IgD-negative memory B cell (primary cell): ENCODE data around the gene LBH. TPM values are rescaled to one million over a fixed set of nuclear protein-coding genes. Genes with fewer than 3 reads are reported as not detected.

Experiments
- H3K27ac Mint-ChIP-seq, 3 donors: one replicate each; pipeline ENCODE4 v1.8.0; 2020 to 2022; ENCODE audit warnings: mild to moderate bottlenecking in 3 of 3, mixed read lengths in 3 of 3, moderate library complexity in 1 of 3
- H3K27me3 Mint-ChIP-seq: one replicate; pipeline ENCODE4 v1.8.0; 2021; ENCODE audit warnings: mixed read lengths
- H3K36me3 Mint-ChIP-seq: one replicate; pipeline ENCODE4 v1.8.0; 2020; ENCODE audit warnings: mild to moderate bottlenecking, mixed read lengths
- H3K4me1 Mint-ChIP-seq, 3 donors: one replicate each; pipeline ENCODE4 v1.8.0; 2020 to 2022; ENCODE audit warnings: mixed read lengths in 3 of 3, mild to moderate bottlenecking in 1 of 3
- H3K4me3 Mint-ChIP-seq, 4 donors: one replicate each; pipeline ENCODE4 v1.8.0; 2020 to 2022; ENCODE audit warnings: mild to moderate bottlenecking in 4 of 4, mixed read lengths in 4 of 4, moderate library complexity in 3 of 4
- H3K9me3 Mint-ChIP-seq, 3 donors: one replicate each; pipeline ENCODE4 v1.8.0; 2020 to 2021; ENCODE audit warnings: mixed read lengths in 3 of 3, mild to moderate bottlenecking in 1 of 3
- polyA plus RNA-seq: library from polyadenylated mRNA; unstranded; fragments of 300-500 nt; fragmentation: Illumina TruSeq; gene quantifications from one replicate; pipeline ENCODE4 v1.2.3, GENCODE V29; 2021

LBH gene
- polyA plus RNA-seq, 1 donor from 2014 or later, result 163 TPM

DNA sequence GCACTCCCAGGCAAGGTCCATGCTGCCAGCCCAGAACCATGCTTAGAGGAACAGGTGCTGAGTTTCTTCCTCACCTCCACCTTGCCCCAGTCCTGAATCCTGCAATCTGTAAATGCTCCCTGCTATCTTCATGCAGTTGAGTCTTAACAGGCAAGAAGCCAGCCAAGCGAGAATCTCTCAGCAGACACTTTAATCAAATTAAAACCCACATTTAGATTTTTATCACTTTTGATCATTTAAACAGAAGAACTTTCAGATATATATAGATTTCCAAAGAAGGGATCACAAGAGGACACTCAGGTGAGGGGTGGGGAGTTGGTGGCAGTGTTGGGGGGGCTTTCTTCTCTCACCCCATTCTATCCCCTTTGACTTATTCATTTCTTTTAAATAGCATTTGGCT, 25.9 kb upstream of the LBH start:
- no peak overlapping the region for H3K4me3 Mint-ChIP-seq
- no peak overlapping the region for H3K27ac Mint-ChIP-seq
- H3K4me1 Mint-ChIP-seq, result peaks cover 6 to 14% (median 12%) of the 10 kb centered on the region in 3 donors
- H3K36me3 Mint-ChIP-seq, result no peaks in the 10 kb centered on the region
- peaks cover 4% of the 10 kb centered on the region for H3K27me3 Mint-ChIP-seq
- no peaks in the 10 kb centered on the region for H3K9me3 Mint-ChIP-seq

DNA sequence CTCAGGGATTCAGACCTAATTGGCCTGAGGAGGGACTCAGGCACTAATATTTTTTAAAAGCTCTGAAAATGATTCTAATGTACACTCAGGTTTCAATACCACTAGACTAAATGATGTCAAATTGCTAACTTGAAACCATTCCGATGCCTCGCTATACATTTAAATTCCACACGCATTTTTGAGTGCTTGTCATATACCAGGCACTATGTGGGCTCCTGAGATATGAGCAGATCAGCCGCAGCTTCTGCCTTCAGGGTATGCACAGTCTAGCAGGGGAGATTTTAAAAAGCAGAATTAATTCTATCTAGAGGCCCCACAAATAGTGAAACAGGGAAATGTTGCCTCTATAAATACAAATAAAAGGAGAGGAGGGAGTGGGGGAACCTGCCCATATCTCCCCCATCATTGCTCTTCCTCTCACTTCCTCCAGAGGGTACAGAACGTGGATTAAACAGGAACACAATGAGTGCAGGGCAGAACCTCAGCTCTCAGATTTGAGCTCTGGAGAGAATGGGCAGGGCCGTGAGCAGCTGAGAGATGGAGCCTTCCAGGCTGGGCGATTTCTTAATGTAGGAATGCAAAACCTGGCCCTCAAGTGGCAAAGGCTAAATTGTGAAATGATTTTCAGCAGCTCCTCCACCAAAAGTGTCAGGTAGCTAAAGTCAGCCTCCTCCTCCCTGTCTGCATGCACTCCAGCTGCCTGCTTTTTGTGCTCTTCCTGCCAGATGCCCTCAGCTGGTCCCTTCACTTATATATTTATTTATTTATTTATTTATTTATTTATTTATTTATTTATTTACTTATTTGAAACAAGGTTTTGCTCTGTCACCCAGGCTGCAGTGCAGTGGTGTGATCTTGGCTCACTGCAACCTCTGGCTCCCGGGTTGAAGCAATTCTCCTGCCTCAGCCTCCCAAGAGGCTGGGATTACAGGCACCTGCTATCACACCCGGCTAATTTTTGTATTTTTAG, 24.6 kb upstream of the LBH start:
- Mint-ChIP-seq H3K36me3 (no peaks in the 10 kb centered on the region), H3K4me3 (no peak overlapping the region), H3K9me3 (no peaks in the 10 kb centered on the region), H3K27me3 (peaks cover 4% of the 10 kb centered on the region), H3K4me1 (peaks cover 6 to 16% (median 11%) of the 10 kb centered on the region in 3 donors), H3K27ac (no peak overlapping the region)

- no peak overlapping the region for H3K4me3 Mint-ChIP-seq
- peaks cover 6 to 16% (median 9%) of the 10 kb centered on the region in 3 donors for H3K4me1 Mint-ChIP-seq
- peaks cover 3% of the 10 kb centered on the region for H3K27me3 Mint-ChIP-seq
- H3K27ac Mint-ChIP-seq, result peak overlapping the region in 1 of 3 donors; percentile 67
- H3K9me3 Mint-ChIP-seq, result no peaks in the 10 kb centered on the region
- H3K36me3 Mint-ChIP-seq, result no peaks in the 10 kb centered on the region
Measured at GRCh38 chr2:30208453-30208852, 22.9 kb upstream of the LBH start.

GRCh38 chr2:30209227-30209626, 22.1 kb upstream of the LBH start:
- Mint-ChIP-seq H3K4me3 (peak overlapping the region in 1 of 4 donors; percentile 84), H3K27ac (no peak overlapping the region), H3K27me3 (peaks cover 3% of the 10 kb centered on the region), H3K9me3 (no peaks in the 10 kb centered on the region), H3K36me3 (no peaks in the 10 kb centered on the region), H3K4me1 (peaks cover 6 to 20% (median 9%) of the 10 kb centered on the region in 3 donors)

- H3K27me3 Mint-ChIP-seq, result no peaks in the 10 kb centered on the region
- peak overlapping the region in 1 of 3 donors; percentile 74 for H3K27ac Mint-ChIP-seq
- H3K36me3 Mint-ChIP-seq, result no peaks in the 10 kb centered on the region
- H3K4me3 Mint-ChIP-seq, result no peak overlapping the region
- peaks cover 23 to 38% (median 24%) of the 10 kb centered on the region in 3 donors for H3K4me1 Mint-ChIP-seq
- H3K9me3 Mint-ChIP-seq, result no peaks in the 10 kb centered on the region
Measured at GRCh38 chr2:30213326-30213725, 18.0 kb upstream of the LBH start.

- H3K27me3 Mint-ChIP-seq, result no peaks in the 10 kb centered on the region
- H3K9me3 Mint-ChIP-seq, result no peaks in the 10 kb centered on the region
- no peaks in the 10 kb centered on the region for H3K36me3 Mint-ChIP-seq
- H3K4me3 Mint-ChIP-seq, result no peak overlapping the region
- peaks cover 19 to 32% (median 22%) of the 10 kb centered on the region in 3 donors for H3K4me1 Mint-ChIP-seq
- H3K27ac Mint-ChIP-seq, result peak overlapping the region in 1 of 3 donors; percentile 74
Measured at GRCh38 chr2:30213907-30214463, 17.3 kb upstream of the LBH start.

DNA sequence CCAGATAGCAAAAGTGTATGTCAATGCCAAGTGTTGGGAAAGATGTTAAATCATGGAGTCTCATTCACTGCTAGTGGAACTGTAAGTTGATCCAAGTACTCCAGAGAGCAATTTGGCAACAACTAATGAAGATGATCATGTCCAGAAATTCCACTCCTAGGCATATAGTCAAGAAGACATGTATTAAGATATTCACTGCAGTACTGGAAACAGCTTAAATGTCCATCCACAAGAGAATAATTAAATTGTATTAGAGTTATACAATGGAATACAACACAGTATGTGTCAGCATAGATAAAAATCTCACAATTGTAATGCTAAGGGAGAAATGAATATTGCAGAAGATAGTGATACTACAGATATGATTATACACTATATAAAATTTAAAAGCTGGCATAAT, 15.2 kb upstream of the LBH start:
- no peak overlapping the region for H3K4me3 Mint-ChIP-seq
- peaks cover 18 to 23% (median 22%) of the 10 kb centered on the region in 3 donors for H3K4me1 Mint-ChIP-seq
- H3K27me3 Mint-ChIP-seq, result no peaks in the 10 kb centered on the region
- no peaks in the 10 kb centered on the region for H3K9me3 Mint-ChIP-seq
- H3K36me3 Mint-ChIP-seq, result no peaks in the 10 kb centered on the region
- H3K27ac Mint-ChIP-seq, result no peak overlapping the region

DNA sequence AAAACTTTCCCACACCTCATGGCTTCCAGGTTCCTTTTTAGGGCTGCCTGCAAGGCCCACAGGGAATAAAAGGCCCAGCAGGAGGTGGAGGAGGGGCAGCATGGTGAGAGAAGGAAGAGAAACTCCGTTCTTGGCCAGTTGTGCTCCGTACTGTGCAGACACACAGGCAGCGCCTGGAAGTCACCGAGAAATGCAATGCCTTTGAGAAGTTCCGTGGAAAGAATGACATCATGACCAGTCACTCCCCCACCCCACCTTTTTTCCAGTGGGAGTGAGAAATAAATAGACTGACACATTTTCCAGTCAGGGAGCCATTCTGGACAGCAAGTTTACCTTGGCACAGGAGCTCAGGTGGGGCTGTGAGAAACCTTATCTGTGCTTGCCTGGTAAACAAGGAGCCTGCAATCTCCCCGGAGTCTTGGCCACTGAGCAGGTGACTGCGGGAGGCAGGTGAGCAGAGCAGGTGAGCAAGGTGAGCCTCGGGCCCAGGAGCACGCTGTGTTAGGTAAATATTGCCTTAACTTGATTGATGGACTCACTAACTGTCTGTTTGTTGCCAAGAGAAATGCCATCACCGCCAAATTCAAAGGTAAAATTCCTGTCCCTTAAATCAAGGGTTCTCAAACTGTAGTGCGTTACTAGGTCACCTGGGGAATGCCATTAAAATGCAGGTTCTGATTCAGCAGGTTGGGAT, 13.5 kb upstream of the LBH start:
- Mint-ChIP-seq H3K4me3 (peak overlapping the region in 2 of 4 donors; percentile 73 to 89), H3K9me3 (no peaks in the 10 kb centered on the region), H3K27me3 (no peaks in the 10 kb centered on the region), H3K36me3 (no peaks in the 10 kb centered on the region), H3K4me1 (peaks cover 21 to 30% (median 29%) of the 10 kb centered on the region in 3 donors), H3K27ac (peak overlapping the region in 1 of 3 donors; percentile 56)

DNA sequence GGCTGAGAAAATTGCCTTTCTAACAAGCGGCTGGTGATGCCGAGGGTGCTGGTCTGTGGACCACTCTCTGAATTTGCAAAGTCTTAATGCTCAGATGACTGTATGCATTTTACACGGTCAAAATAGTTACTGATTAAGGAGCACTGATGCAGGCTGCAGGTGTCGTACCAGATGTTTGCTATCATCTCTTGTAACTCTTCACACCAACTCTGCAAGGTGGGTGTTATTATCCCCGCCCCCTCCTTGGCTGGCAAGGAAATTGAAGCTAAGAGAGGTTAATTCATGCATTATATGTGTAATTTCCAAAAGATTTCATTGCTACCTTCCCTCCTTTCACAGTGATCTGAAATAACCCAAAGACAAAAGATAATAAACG, 13.0 kb upstream of the LBH start:
- Mint-ChIP-seq H3K9me3 (no peaks in the 10 kb centered on the region), H3K27ac (no peak overlapping the region), H3K36me3 (no peaks in the 10 kb centered on the region), H3K4me3 (peak overlapping the region in 2 of 4 donors; percentile 65 to 89), H3K4me1 (peaks cover 25 to 35% (median 30%) of the 10 kb centered on the region in 3 donors), H3K27me3 (no peaks in the 10 kb centered on the region)

DNA sequence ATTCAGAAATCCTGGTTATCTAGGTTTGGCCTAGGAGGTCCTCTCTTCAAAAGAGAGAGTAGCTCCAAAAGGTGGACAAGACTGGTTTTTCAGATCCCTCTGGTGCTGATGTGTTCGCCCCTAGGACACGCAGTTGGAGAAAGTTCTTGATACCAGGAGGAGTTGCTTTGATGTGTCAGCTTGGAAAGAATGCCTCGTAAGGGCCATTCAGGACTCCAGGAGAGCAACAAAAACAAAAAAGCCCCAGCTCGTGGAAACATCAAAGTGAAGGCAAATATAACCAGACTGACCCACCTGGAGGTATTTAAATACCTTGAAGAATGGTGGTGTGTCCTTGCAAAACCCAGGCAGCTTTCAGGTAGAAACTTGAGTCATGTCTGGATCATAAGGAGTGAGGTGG, 12.5 kb upstream of the LBH start:
- H3K4me1 Mint-ChIP-seq, result peaks cover 30 to 40% (median 33%) of the 10 kb centered on the region in 3 donors
- H3K36me3 Mint-ChIP-seq, result no peaks in the 10 kb centered on the region
- H3K4me3 Mint-ChIP-seq, result peak overlapping the region in 2 of 4 donors; percentile 4 to 65
- no peaks in the 10 kb centered on the region for H3K9me3 Mint-ChIP-seq
- H3K27ac Mint-ChIP-seq, result no peak overlapping the region
- H3K27me3 Mint-ChIP-seq, result no peaks in the 10 kb centered on the region

DNA sequence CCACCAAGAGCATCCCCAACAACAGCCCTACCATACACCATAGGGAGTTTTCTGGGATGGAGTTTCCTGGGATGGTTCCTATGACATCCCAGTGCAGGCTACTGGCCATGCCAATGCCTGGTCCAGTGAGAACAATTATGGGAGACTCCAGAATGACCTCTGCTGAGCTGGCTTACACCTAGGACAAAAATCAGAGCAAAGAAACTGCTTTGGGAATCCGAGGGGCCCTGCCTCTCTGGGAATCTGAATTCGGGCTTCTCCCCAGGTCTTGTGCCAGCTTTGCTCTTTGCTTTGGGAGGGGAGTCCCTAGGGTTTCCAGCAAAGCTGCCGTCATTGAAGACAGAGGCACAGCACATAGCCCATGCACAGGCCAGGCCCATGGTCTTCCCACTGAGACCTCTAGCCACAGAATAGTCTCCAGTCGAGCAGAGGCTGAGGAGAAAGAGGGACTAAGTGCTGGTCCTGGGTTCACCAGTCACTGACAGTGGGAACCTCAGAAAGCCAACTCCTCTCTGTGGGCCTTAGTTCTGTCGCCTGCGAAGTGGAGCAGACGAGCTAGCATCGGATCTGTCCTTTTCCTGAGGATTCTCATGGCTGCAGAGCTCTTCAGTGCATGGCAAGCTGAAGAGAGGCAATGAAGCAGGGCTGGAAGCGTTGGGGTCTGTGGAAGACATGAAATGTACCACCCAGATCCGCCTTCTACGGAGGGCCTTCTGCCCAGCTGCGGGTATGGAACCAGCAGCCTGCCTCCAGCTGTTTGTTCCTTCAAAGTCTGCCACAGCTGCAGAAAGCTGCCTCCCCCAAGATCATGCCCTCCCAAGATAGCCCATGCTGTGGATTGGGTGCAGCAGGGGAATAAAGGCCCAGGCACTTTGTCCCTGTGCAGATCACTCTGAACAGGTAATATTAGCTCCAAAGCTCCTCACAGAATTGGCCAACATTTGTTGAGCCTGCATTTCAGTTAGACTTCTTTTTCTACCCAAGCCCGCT, 11.2 kb upstream of the LBH start:
- Mint-ChIP-seq H3K4me1 (peaks cover 41 to 50% (median 44%) of the 10 kb centered on the region in 3 donors), H3K27ac (peak overlapping the region in 2 of 3 donors; percentile 32 to 63), H3K9me3 (no peaks in the 10 kb centered on the region)

GRCh38 chr2:30221531-30221930, 9.8 kb upstream of the LBH start:
- Mint-ChIP-seq H3K4me3 (no peak overlapping the region), H3K4me1 (peaks cover 47 to 62% (median 48%) of the 10 kb centered on the region in 3 donors), H3K27me3 (no peaks in the 10 kb centered on the region), H3K36me3 (no peaks in the 10 kb centered on the region), H3K27ac (peak overlapping the region in 1 of 3 donors; percentile 86), H3K9me3 (no peaks in the 10 kb centered on the region)

More for the DNA sequence above, 11.2 kb upstream of the LBH start:
- H3K36me3 Mint-ChIP-seq, result no peaks in the 10 kb centered on the region
- no peaks in the 10 kb centered on the region for H3K27me3 Mint-ChIP-seq
- no peak overlapping the region for H3K4me3 Mint-ChIP-seq

GRCh38 chr2:30222031-30222430, 9.3 kb upstream of the LBH start:
- H3K4me1 Mint-ChIP-seq, result peaks cover 46 to 63% (median 48%) of the 10 kb centered on the region in 3 donors
- H3K4me3 Mint-ChIP-seq, result no peak overlapping the region
- no peaks in the 10 kb centered on the region for H3K9me3 Mint-ChIP-seq
- no peaks in the 10 kb centered on the region for H3K36me3 Mint-ChIP-seq
- no peak overlapping the region for H3K27ac Mint-ChIP-seq
- H3K27me3 Mint-ChIP-seq, result no peaks in the 10 kb centered on the region
